IMR-90 (cell line): Measurements from ENCODE around the gene DISP2. TPM values are rescaled to one million over a fixed set of nuclear protein-coding genes. Genes with fewer than 3 reads are reported as not detected.

Source experiments
- ATAC-seq: fragments of 200-7000 bp; cut with Tn5 transposase; 2 replicates; pipeline ENCODE4 v1.9.1; 2020; ENCODE audit warnings: low read depth, mild to moderate bottlenecking, moderate library complexity
- BruUV-seq: library from RNA; stranded (reverse); fragments of 400-500 nt; replicated peaks from 2 replicates; lab custom pipeline; 2021; lab: Mats Ljungman, UMichigan
- CTCF ChIA-PET: fragments of 300-600 bp; formaldehyde crosslinking; extraction: SDS; loops from one replicate; lab custom pipeline; 2021; ENCODE audit warnings: antibody characterized with exemption; lab: Yijun Ruan, JAX
- POLR2A ChIA-PET: fragments of 300-600 bp; sonication (Branson Sonifier 250); formaldehyde crosslinking; loops from one replicate; lab custom pipeline; 2022; ENCODE audit warnings: antibody characterized with exemption; ENCODE audit not compliant: unreplicated experiment; lab: Charles Lee
- DNase-seq: peaks from one replicate; pipeline ENCODE4 v3.0.0; 2013
- H2AFZ ChIP-seq: replicated peaks from 2 replicates; pipeline ENCODE3; 2013; ENCODE audit warnings: low read length, mild to moderate bottlenecking; ENCODE audit not compliant: poor library complexity
- H2AK5ac ChIP-seq: 2 replicates; pipeline ENCODE4 v1.6.1; 2013; ENCODE audit warnings: low read depth, low read length, inconsistent platforms
- H2AK9ac ChIP-seq: replicated peaks from 2 replicates; pipeline ENCODE3; 2013; ENCODE audit warnings: mild to moderate bottlenecking, low read depth, low read length, moderate library complexity; ENCODE audit not compliant: poor library complexity
- H2BK120ac ChIP-seq: 2 replicates; pipeline ENCODE4 v1.6.1; 2013; ENCODE audit warnings: low read depth, low read length, inconsistent platforms
- H2BK15ac ChIP-seq: 3 replicates; pipeline ENCODE4 v1.6.1; 2013; ENCODE audit warnings: low read depth, low read length, inconsistent platforms
- H2BK20ac ChIP-seq: 2 replicates; pipeline ENCODE4 v1.6.1; 2013; ENCODE audit warnings: low read depth, mild to moderate bottlenecking, inconsistent platforms, low read length, moderate library complexity
- H2BK5ac ChIP-seq: 2 replicates; pipeline ENCODE4 v1.6.1; 2013; ENCODE audit warnings: mild to moderate bottlenecking, low read depth, low read length, inconsistent platforms; ENCODE audit not compliant: poor library complexity, severe bottlenecking
- H3K14ac ChIP-seq: replicated peaks from 2 replicates; pipeline ENCODE4 v1.6.1; 2013; ENCODE audit warnings: low read depth, low read length, inconsistent platforms
- H3K18ac ChIP-seq: 2 replicates; pipeline ENCODE4 v1.6.1; 2013; ENCODE audit warnings: low read depth, low read length, control low read depth
- H3K23ac ChIP-seq: 2 replicates; pipeline ENCODE4 v1.6.1; 2013; ENCODE audit warnings: low read depth, low read length, inconsistent platforms
- H3K27ac ChIP-seq: 2 replicates; pipeline ENCODE4 v1.5.1; 2013; ENCODE audit warnings: mild to moderate bottlenecking, control low read depth, low read length; ENCODE audit not compliant: insufficient read depth
- H3K27me3 ChIP-seq: 2 replicates; pipeline ENCODE4 v1.6.1; 2013; ENCODE audit warnings: low read length; ENCODE audit not compliant: control insufficient read depth, insufficient read depth
- H3K36me3 ChIP-seq: 2 replicates; pipeline ENCODE4 v1.6.1; 2013; ENCODE audit warnings: low read length, mixed read lengths; ENCODE audit not compliant: control insufficient read depth, insufficient read depth
- H3K4ac ChIP-seq: 2 replicates; pipeline ENCODE4 v1.6.1; 2013; ENCODE audit warnings: low read depth, low read length, inconsistent platforms
- H3K4me1 ChIP-seq: 2 replicates; pipeline ENCODE4 v1.6.1; 2013; ENCODE audit warnings: low read length, mixed read lengths; ENCODE audit not compliant: control insufficient read depth, insufficient read depth
- H3K4me2 ChIP-seq: 2 replicates; pipeline ENCODE4 v1.6.1; 2013; ENCODE audit warnings: low read depth, mild to moderate bottlenecking, control low read depth, low read length, moderate library complexity
- H3K4me3 ChIP-seq: 2 replicates; pipeline ENCODE4 v1.5.1; 2013; ENCODE audit warnings: low read depth, mild to moderate bottlenecking, control low read depth, low read length, moderate library complexity; ENCODE audit not compliant: insufficient read depth
- H3K56ac ChIP-seq: 2 replicates; pipeline ENCODE4 v1.6.1; 2013; ENCODE audit warnings: low read length, inconsistent platforms; ENCODE audit not compliant: insufficient read depth; ENCODE audit errors: extremely low read depth
- H3K79me1 ChIP-seq, 2 experiments: 2 replicates each; pipeline ENCODE4 v1.6.1; 2013; ENCODE audit warnings: low read length in 2 of 2, inconsistent platforms in 1 of 2, low read depth in 1 of 2
- H3K9ac ChIP-seq: 2 replicates; pipeline ENCODE4 v1.6.1; 2013; ENCODE audit warnings: low read depth, low read length, control low read depth
- H3K9me1 ChIP-seq: 2 replicates; pipeline ENCODE4 v1.6.1; 2013; ENCODE audit warnings: low read length, inconsistent platforms; ENCODE audit not compliant: insufficient read depth
- H3K9me3 ChIP-seq: 2 replicates; pipeline ENCODE4 v1.6.1; 2013; ENCODE audit warnings: low read length; ENCODE audit not compliant: control insufficient read depth, insufficient read depth
- H4K20me1 ChIP-seq: 2 replicates; pipeline ENCODE4 v1.6.1; 2013; ENCODE audit warnings: low read length, inconsistent platforms; ENCODE audit not compliant: insufficient read depth
- H4K5ac ChIP-seq: 2 replicates; pipeline ENCODE4 v1.6.1; 2013; ENCODE audit warnings: mild to moderate bottlenecking, low read depth, low read length, control low read depth
- H4K8ac ChIP-seq, 2 experiments: 2 replicates each; pipeline ENCODE4 v1.6.1; 2013; ENCODE audit warnings: low read depth in 2 of 2, low read length in 2 of 2, control low read depth in 1 of 2, inconsistent platforms in 1 of 2
- H4K91ac ChIP-seq: 2 replicates; pipeline ENCODE4 v1.6.1; 2013; ENCODE audit warnings: low read depth, low read length, inconsistent platforms; ENCODE audit not compliant: insufficient read depth
- BHLHE40 ChIP-seq: fragments of 150-350 bp; IDR thresholded peaks from 2 replicates; pipeline ENCODE4 v1.6.1; 2016; ENCODE audit warnings: mild to moderate bottlenecking, low read depth, low read length
- CTCF ChIP-seq: conservative IDR thresholded peaks from 2 replicates; pipeline ENCODE4 v1.5.1; 2012; ENCODE audit warnings: mild to moderate bottlenecking, low read depth, low read length, improper control_type of control experiment
- MAZ ChIP-seq: IDR thresholded peaks from 2 replicates; pipeline ENCODE4 v1.6.1; 2012; ENCODE audit warnings: low read depth, mild to moderate bottlenecking, low read length, improper control_type of control experiment, moderate library complexity, borderline replicate concordance
- WGBS, 2 experiments: methylation state at CpG; one replicate each; pipeline versions ENCODE4 v1.1.5 to v1.1.7; 2013; ENCODE audit warnings: missing lambda C conversion rate in 2 of 2; ENCODE audit not compliant: insufficient read length in 1 of 2; ENCODE audit errors: extremely low coverage in 2 of 2; 5-methylcytosine and 5-hydroxymethylcytosine counted together
- dilution Hi-C: fragments of 300-500 bp; cut with HindIII; formaldehyde crosslinking; loops from one replicate; pipeline ENCODE4 v1.14.3; 2018; ENCODE audit warnings: low sequenced_read_pairs; ENCODE audit not compliant: unreplicated experiment
- in situ Hi-C: fragments of 300-500 bp; cut with MboI; formaldehyde crosslinking; loops from 3 replicates; pipeline ENCODE4 v1.14.3; 2019; ENCODE audit warnings: low sequenced_read_pairs, inconsistent platforms, mixed read lengths
- intact Hi-C: fragments of 100-400 bp; cut with micrococcal nuclease; formaldehyde crosslinking; loops from 2 replicates; pipeline ENCODE4 v1.10.0; 2022
- polyA plus RNA-seq, 3 experiments: library from polyadenylated mRNA; depleted of rRNA; stranded (reverse); fragments of >200 nt; gene quantifications; 2 replicates each; pipeline ENCODE4 v1.2.3, GENCODE V29; 2012; ENCODE audit warnings: low replicate concordance in 1 of 3
- total RNA-seq: library from RNA; depleted of rRNA; stranded (reverse); fragments of >200 nt; gene quantifications from 2 replicates; pipeline ENCODE4 v1.2.3, GENCODE V29; 2012

Gene DISP2
- total and polyA plus RNA-seq, 2 of the 4 experiments (the other 2 are of a cell fraction), result 0.34 to 0.36 TPM

GRCh38 chr15:40355976-40356585, 1.9 kb upstream of the DISP2 start (continued):
- no peak for TF ChIP-seq CTCF
- no peak for TF ChIP-seq BHLHE40

GRCh38 chr15:40357246-40357645, 773 bp upstream of the DISP2 start:
- Histone ChIP-seq H2BK120ac (no peak overlapping the region), H3K4me1 (peaks cover 6% of the 10 kb centered on the region; the same call in 1 of the 2 replicates), H3K9me3 (no peaks in the 10 kb centered on the region), H3K36me3 (no peaks in the 10 kb centered on the region), H3K56ac (no peak overlapping the region), H3K27ac (no peak overlapping the region), H3K4me3 (no peak overlapping the region), H3K27me3 (peaks cover 26% of the 10 kb centered on the region), H3K79me1 (no peaks in the 10 kb centered on the region), H3K4ac (no peak overlapping the region), H3K9ac (no peak overlapping the region), H2BK5ac (no peak overlapping the region), H2AFZ (no peak overlapping the region), H4K5ac (no peak overlapping the region), H2AK5ac (no peak overlapping the region), H3K14ac (no peak overlapping the region), H3K4me2 (no peak overlapping the region), H3K9me1 (no peaks in the 10 kb centered on the region), H4K8ac (no peak overlapping the region), H2BK20ac (no peak overlapping the region), H2AK9ac (no peak overlapping the region), H4K91ac (no peak overlapping the region), H4K20me1 (no peaks in the 10 kb centered on the region), H3K23ac (no peak overlapping the region), H2BK15ac (no peak overlapping the region), H3K18ac (no peak overlapping the region)
- no TSS peak for BruUV-seq
- ATAC-seq, result no peak
- ChIA-PET POLR2A (interaction anchor here (0.6 to 0.9 kb wide), 2 partner anchors 15 to 25 kb away, joined by 3 read pairs; no protein-coding TSS in a partner anchor), CTCF (interaction anchor here (1.7 to 4.2 kb wide), 2 partner anchors 12 to 14 kb away, joined by 5 to 15 read pairs; no protein-coding TSS in a partner anchor)
- DNase-seq, result no peak
- WGBS, 2 experiments, result no CpG with 5 or more reads among the region's 1 CpG
- in situ Hi-C loops, result no loop called here
- dilution Hi-C loops, result no loop called here
- TF ChIP-seq MAZ, result no peak
- intact Hi-C loops, result no loop called here
